Panc1 (cell line): Measurements from ENCODE around the gene PSMD1. TPM values are rescaled to one million over a fixed set of nuclear protein-coding genes. Genes with fewer than 3 reads are reported as not detected.
A peak's percentile ranks its signal among the peaks of the same experiment; 100 is the strongest.

Source experiments
- ATAC-seq: fragments of 200-7000 bp; cut with Tn5 transposase; 2 replicates; pipeline ENCODE4 v1.9.1; 2020; ENCODE audit warnings: mild to moderate bottlenecking, moderate library complexity
- BruUV-seq: library from RNA; stranded (reverse); fragments of 400-500 nt; replicated peaks from 2 replicates; lab custom pipeline; 2021; lab: Mats Ljungman, UMichigan
- CTCF ChIA-PET: fragments of 300-600 bp; sonication (Branson Sonifier 250); formaldehyde crosslinking; loops from one replicate; lab custom pipeline; 2022; ENCODE audit warnings: antibody characterized with exemption; lab: Charles Lee
- POLR2A ChIA-PET: fragments of 300-600 bp; sonication (Branson Sonifier 250); formaldehyde crosslinking; loops from one replicate; lab custom pipeline; 2022; ENCODE audit warnings: antibody characterized with exemption; lab: Charles Lee
- DNase-seq: peaks from one replicate; pipeline ENCODE4 v3.0.0-alpha.2; 2010; ENCODE audit warnings: low read depth, low spot score
- H3K27ac ChIP-seq: 2 replicates; pipeline ENCODE4 v1.5.1; 2011; ENCODE audit warnings: mild to moderate bottlenecking, low read length, inconsistent platforms
- H3K27me3 ChIP-seq: fragments of 200-500 bp; sonication (Bioruptor generic); 2 replicates; pipeline ENCODE4 v1.6.0; 2014; ENCODE audit warnings: low read length, inconsistent platforms; ENCODE audit not compliant: control insufficient read depth, insufficient read depth
- H3K36me3 ChIP-seq: fragments of 200-500 bp; sonication (Bioruptor generic); 2 replicates; pipeline ENCODE4 v1.5.1; 2014; ENCODE audit warnings: inconsistent platforms, mild to moderate bottlenecking, low read length, moderate library complexity; ENCODE audit not compliant: control insufficient read depth, insufficient read depth
- H3K4me1 ChIP-seq: 2 replicates; pipeline ENCODE4 v1.5.1; 2011; ENCODE audit warnings: inconsistent platforms, mild to moderate bottlenecking, low read length, moderate library complexity; ENCODE audit not compliant: control insufficient read depth, insufficient read depth
- H3K4me3 ChIP-seq, 2 experiments: 2 replicates each; pipeline ENCODE4 v1.5.1; 2011 to 2012; ENCODE audit warnings: low read depth in 2 of 2, low read length in 2 of 2, mild to moderate bottlenecking in 2 of 2, inconsistent platforms in 1 of 2, moderate library complexity in 1 of 2
- H3K9me3 ChIP-seq: fragments of 200-500 bp; sonication (Bioruptor generic); 2 replicates; pipeline ENCODE4 v1.5.1; 2014; ENCODE audit warnings: low read depth, mild to moderate bottlenecking, inconsistent platforms, low read length, moderate library complexity; ENCODE audit not compliant: control insufficient read depth, insufficient read depth
- CTCF ChIP-seq: fragments of 450-650 bp; IDR thresholded peaks from 2 replicates; pipeline ENCODE4 v1.5.1; 2017; ENCODE audit warnings: mild to moderate bottlenecking
- POLR2AphosphoS5 ChIP-seq: IDR thresholded peaks from 2 replicates; pipeline ENCODE4 v1.6.1; 2012; ENCODE audit warnings: mild to moderate bottlenecking, low read depth, low read length, moderate library complexity
- REST ChIP-seq, 2 experiments: IDR thresholded peaks; 2 replicates each; pipeline ENCODE4 v1.6.1; 2011 to 2012; ENCODE audit warnings: low read depth in 2 of 2, control low read depth in 1 of 2, low read length in 1 of 2, mild to moderate bottlenecking in 1 of 2, moderate library complexity in 1 of 2; ENCODE audit not compliant: insufficient read depth in 1 of 2
- SIN3A ChIP-seq: IDR thresholded peaks from 2 replicates; pipeline ENCODE4 v1.6.1; 2012; ENCODE audit warnings: low read depth, mild to moderate bottlenecking, low read length, moderate library complexity, borderline replicate concordance; ENCODE audit not compliant: insufficient read depth
- TCF7L2 ChIP-seq: IDR thresholded peaks from 2 replicates; pipeline ENCODE4 v1.6.1; 2011; ENCODE audit warnings: mild to moderate bottlenecking, low read depth, low read length, inconsistent platforms
- in situ Hi-C: cut with HindIII; loops from 2 replicates; pipeline ENCODE4 v1.10.0; 2016; ENCODE audit warnings: low sequenced_read_pairs, low pct_unique_long_range_greater_than_20kb
- intact Hi-C: fragments of 100-400 bp; cut with micrococcal nuclease; formaldehyde crosslinking; loops from one replicate; pipeline ENCODE4 v1.10.0; 2022; ENCODE audit not compliant: unreplicated experiment
- total RNA-seq: library from RNA; stranded (reverse); gene quantifications from one replicate; pipeline ENCODE4 v1.2.1, GENCODE V29; 2021; ENCODE audit not compliant: unreplicated experiment

The PSMD1 gene
- total RNA-seq, 1 experiment from 2014 or later: 146 TPM

DNA sequence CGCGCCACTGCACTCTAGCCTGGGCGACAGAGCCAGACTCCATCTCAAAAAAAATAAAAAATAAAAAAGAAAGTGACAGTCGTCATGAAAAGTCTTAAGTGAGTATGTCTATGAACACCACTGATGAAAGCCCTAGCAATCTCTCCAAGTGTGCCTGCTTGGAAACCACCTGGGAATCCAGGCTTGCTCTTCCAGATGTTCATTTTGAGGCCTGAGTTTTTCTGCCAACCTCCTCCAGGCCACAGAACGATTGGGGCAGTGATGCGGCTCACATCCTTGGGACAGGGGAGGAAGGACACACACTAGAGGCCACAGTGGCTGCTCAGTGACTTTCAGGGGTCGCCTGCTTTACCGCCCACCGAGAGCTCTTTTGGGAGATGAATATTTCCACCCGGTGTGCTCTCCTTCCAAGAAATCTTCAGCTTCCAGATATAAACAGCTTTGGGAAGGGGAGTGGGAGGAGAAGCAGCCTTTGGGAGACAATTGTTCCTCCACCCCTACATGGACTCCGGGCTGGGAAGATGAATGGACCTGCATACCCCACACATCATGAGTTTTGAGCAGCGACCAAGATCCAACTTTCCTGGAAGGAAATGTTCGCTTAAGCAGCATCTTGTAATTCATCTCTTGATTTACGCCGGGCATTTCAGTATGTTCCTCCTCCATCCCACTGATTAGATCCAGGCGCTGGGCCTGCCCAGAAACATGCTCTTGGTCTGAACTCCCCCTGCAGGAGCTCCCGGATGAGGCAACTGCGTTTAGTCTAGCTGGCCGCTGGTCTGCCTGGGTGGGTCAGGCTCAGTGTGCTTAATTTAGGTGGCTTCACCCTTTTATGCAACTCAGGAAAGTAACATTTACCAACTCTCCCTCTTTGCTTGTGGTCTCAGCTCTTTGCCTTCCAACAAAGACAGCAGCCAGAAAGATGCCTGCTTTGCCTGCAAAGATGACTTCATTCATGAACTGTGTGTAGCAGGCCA lies 135.5 kb downstream of the PSMD1 start:
- ATAC-seq (peak; percentile 79), DNase-seq (no peak)
- in situ Hi-C loops (no loop called here), intact Hi-C loops (loop anchor here (10.0 kb wide), 1 partner anchor 87 kb away; no protein-coding TSS in a partner anchor)
- Histone ChIP-seq H3K4me1 (no peaks in the 10 kb centered on the region; the same call in 1 of the 2 replicates), H3K36me3 (no peaks in the 10 kb centered on the region), H3K27ac (no peak overlapping the region; the same call in 1 of the 2 replicates), H3K27me3 (no peaks in the 10 kb centered on the region), H3K9me3 (no peaks in the 10 kb centered on the region), H3K4me3 (no peak overlapping the region)
- ChIA-PET CTCF (interaction anchor here (0.7 to 1.2 kb wide), 2 partner anchors 91 to 291 kb away, joined by 3 read pairs; no protein-coding TSS in a partner anchor), POLR2A (interaction anchor here (0.6 kb wide), 1 partner anchor 261 kb away, joined by 3 read pairs; no protein-coding TSS in a partner anchor)
- BruUV-seq: no TSS peak
- TF ChIP-seq REST (IDR thresholded peaks at IDR 0.05; ENCODE audit: insufficient read depth in 1 of 2, low read depth in 2 of 2, low read length in 1 of 2) (no peak), POLR2AphosphoS5 (no peak), SIN3A (no peak), TCF7L2 (no peak), CTCF (no peak; the same call in 1 of the 2 replicates)

DNA sequence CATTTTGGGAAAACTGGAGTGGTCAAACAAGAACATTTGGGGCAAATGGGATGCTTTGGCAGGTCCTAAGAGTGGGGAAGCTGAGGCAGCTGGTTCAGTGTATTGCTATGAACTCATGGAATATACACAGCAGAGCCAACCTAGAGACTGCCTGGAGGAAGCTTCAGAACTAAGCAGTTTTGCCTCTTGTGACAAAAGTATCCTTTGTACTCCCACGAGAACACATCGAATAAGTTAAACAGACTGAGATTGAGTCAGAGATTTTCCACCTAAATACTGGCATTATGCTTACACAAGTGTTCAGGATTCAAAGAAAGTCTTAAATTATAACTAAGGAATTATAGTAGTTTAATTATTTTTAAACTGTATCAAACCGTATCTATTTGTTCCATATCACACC lies 136.5 kb downstream of the PSMD1 start:
- no peaks in the 10 kb centered on the region for H3K36me3 ChIP-seq
- DNase-seq (no peak), ATAC-seq (no peak)
- no peaks in the 10 kb centered on the region for H3K27me3 ChIP-seq
- in situ Hi-C loops (no loop called here), intact Hi-C loops (loop anchor here (10.0 kb wide), 1 partner anchor 88 kb away; no protein-coding TSS in a partner anchor)
- no TSS peak for BruUV-seq
- H3K9me3 ChIP-seq: no peaks in the 10 kb centered on the region
- no peak for TF ChIP-seq SIN3A
- no peak overlapping the region for H3K27ac ChIP-seq
- ChIA-PET POLR2A (interaction anchor here (0.6 to 0.7 kb wide), 3 partner anchors 126 to 271 kb away, joined by 3 to 7 read pairs (median 3); no protein-coding TSS in a partner anchor), CTCF (interaction anchor here (0.6 to 0.7 kb wide), 2 partner anchors 25 to 178 kb away, joined by 3 to 4 read pairs; no protein-coding TSS in a partner anchor)
- H3K4me3 ChIP-seq: no peak overlapping the region
- peaks cover 2% of the 10 kb centered on the region; the same call in 1 of the 2 replicates for H3K4me1 ChIP-seq
